WTC11 (cell line): ENCODE results near the gene IZUMO1. TPM values are rescaled to one million over a fixed set of nuclear protein-coding genes. Genes with fewer than 3 reads are reported as not detected.

Experiments
- ATAC-seq: fragments of 200-7000 bp; cut with Tn5 transposase; 2 replicates; pipeline ENCODE4 v1.10.0; 2021; ENCODE audit warnings: mild to moderate bottlenecking, moderate library complexity
- CTCF ChIA-PET: fragments of 300-600 bp; sonication (Branson Sonifier 250); formaldehyde crosslinking; loops from one replicate; lab custom pipeline; 2021; ENCODE audit warnings: antibody characterized with exemption; lab: Charles Lee
- POLR2A ChIA-PET: fragments of 350-600 bp; sonication (Branson Sonifier 250); formaldehyde crosslinking; loops from one replicate; lab custom pipeline; 2021; ENCODE audit warnings: antibody characterized with exemption; lab: Charles Lee
- DNase-seq: peaks from one replicate; pipeline ENCODE4 v3.0.0; 2021; ENCODE audit warnings: low spot score
- H3K27ac Mint-ChIP-seq: 2 replicates; pipeline ENCODE4 v1.8.0; 2021; ENCODE audit warnings: mixed read lengths
- H3K27me3 Mint-ChIP-seq: 2 replicates; pipeline ENCODE4 v1.8.0; 2021; ENCODE audit warnings: low read depth, mild to moderate bottlenecking, moderate library complexity, mixed read lengths
- H3K36me3 Mint-ChIP-seq: 2 replicates; pipeline ENCODE4 v1.8.0; 2021; ENCODE audit warnings: mixed read lengths
- H3K4me1 Mint-ChIP-seq: 2 replicates; pipeline ENCODE4 v1.8.0; 2022; ENCODE audit warnings: mixed read lengths
- H3K4me3 Mint-ChIP-seq: 2 replicates; pipeline ENCODE4 v1.8.0; 2021; ENCODE audit warnings: mild to moderate bottlenecking, moderate library complexity, mixed read lengths
- H3K9me3 Mint-ChIP-seq: 2 replicates; pipeline ENCODE4 v1.8.0; 2021; ENCODE audit warnings: mixed read lengths
- CBFB ChIP-seq: sonication (generic); formaldehyde crosslinking; IDR thresholded peaks from 2 replicates; pipeline ENCODE4 v1.8.1; 2022; ENCODE audit warnings: mild to moderate bottlenecking, low read depth, missing genetic modification reagents
- NFE2L1 ChIP-seq: sonication (generic); formaldehyde crosslinking; IDR thresholded peaks from 2 replicates; pipeline ENCODE4 v1.8.1; 2023; ENCODE audit warnings: missing genetic modification reagents
- ZNF121 ChIP-seq: sonication (generic); formaldehyde crosslinking; IDR thresholded peaks from 2 replicates; pipeline ENCODE4 v1.8.0; 2023; ENCODE audit warnings: missing genetic modification reagents
- ZNF416 ChIP-seq: fragments of 250-450 bp; sonication (Bioruptor Pico); IDR thresholded peaks from 2 replicates; pipeline ENCODE4 v1.9.0; 2021; ENCODE audit warnings: mild to moderate bottlenecking, inconsistent platforms
- total RNA-seq: library from RNA; stranded (reverse); gene quantifications from 3 replicates; pipeline ENCODE4 v1.2.3, GENCODE V29; 2021
- TF ChIP-seq, protein P1 (sequence below): fragments of 250-450 bp; sonication (Bioruptor Pico); IDR thresholded peaks from 2 replicates; pipeline ENCODE4 v1.9.0; 2021; ENCODE audit warnings: mild to moderate bottlenecking
- TF ChIP-seq, protein P2 (sequence below): sonication (generic); formaldehyde crosslinking; conservative IDR thresholded peaks from 2 replicates; pipeline ENCODE4 v1.8.1; 2023; ENCODE audit warnings: mild to moderate bottlenecking, low read depth, missing genetic modification reagents, moderate library complexity
- TF ChIP-seq, protein P3 (sequence below): fragments of 250-450 bp; sonication (Bioruptor Pico); IDR thresholded peaks from 2 replicates; pipeline ENCODE4 v2.1.2; 2022; ENCODE audit warnings: mild to moderate bottlenecking, moderate library complexity
- TF ChIP-seq, protein P4 (sequence below): fragments of 250-450 bp; sonication (Bioruptor Pico); conservative IDR thresholded peaks from 2 replicates; pipeline ENCODE4 v1.9.0; 2021; ENCODE audit warnings: mild to moderate bottlenecking
- TF ChIP-seq, protein P5 (sequence below): sonication (generic); formaldehyde crosslinking; IDR thresholded peaks from 2 replicates; pipeline ENCODE4 v1.8.0; 2022; ENCODE audit warnings: mild to moderate bottlenecking, missing genetic modification reagents

IZUMO1 gene
- total RNA-seq, 1 experiment from 2014 or later = 2.2 TPM

DNA sequence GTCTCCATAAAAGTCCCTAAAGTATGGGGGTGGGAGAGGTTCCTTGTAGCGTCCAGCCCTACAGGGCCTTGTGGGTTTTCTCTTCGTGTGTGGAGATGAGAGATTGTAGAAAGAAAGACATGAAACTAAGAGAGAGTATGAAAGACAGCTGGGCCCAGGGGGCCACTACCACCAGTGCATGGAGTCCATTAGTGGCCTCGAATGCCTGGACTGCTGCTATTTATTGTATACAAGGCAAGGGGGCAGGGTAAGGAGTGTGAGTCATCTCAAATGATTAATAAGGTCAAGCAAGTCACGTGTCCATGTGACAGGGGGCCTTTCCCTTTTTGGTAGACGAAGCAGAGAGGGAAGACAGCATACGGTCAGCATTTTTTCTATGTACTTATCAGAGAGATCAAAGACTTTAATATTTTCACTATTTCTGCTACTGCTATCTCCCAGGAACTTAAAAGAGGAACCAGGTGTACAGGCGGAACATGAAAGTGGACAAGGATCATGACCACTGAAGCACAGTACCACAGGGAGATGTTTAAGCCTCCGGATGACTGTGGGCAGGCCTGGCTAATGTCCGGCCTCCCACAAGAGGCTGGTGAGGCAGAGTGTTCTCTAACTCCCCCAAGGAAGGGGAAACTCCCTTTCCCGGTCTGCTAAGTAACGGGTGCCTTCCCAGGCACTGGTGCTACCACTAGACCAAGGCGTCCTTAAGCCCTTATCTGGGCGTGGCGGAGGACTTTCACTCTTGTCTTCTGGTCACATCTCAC is 34.1 kb upstream of the IZUMO1 start:
- POLR2A ChIA-PET = no interaction called here
- ATAC-seq (no peak), DNase-seq (no peak)
- TF ChIP-seq ZNF416 (CRISPR knock-in tag) = no peak
- TF ChIP-seq, protein P1, sequence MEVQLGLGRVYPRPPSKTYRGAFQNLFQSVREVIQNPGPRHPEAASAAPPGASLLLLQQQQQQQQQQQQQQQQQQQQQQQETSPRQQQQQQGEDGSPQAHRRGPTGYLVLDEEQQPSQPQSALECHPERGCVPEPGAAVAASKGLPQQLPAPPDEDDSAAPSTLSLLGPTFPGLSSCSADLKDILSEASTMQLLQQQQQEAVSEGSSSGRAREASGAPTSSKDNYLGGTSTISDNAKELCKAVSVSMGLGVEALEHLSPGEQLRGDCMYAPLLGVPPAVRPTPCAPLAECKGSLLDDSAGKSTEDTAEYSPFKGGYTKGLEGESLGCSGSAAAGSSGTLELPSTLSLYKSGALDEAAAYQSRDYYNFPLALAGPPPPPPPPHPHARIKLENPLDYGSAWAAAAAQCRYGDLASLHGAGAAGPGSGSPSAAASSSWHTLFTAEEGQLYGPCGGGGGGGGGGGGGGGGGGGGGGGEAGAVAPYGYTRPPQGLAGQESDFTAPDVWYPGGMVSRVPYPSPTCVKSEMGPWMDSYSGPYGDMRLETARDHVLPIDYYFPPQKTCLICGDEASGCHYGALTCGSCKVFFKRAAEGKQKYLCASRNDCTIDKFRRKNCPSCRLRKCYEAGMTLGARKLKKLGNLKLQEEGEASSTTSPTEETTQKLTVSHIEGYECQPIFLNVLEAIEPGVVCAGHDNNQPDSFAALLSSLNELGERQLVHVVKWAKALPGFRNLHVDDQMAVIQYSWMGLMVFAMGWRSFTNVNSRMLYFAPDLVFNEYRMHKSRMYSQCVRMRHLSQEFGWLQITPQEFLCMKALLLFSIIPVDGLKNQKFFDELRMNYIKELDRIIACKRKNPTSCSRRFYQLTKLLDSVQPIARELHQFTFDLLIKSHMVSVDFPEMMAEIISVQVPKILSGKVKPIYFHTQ (CRISPR knock-in tag) = no peak
- TF ChIP-seq, protein P2, sequence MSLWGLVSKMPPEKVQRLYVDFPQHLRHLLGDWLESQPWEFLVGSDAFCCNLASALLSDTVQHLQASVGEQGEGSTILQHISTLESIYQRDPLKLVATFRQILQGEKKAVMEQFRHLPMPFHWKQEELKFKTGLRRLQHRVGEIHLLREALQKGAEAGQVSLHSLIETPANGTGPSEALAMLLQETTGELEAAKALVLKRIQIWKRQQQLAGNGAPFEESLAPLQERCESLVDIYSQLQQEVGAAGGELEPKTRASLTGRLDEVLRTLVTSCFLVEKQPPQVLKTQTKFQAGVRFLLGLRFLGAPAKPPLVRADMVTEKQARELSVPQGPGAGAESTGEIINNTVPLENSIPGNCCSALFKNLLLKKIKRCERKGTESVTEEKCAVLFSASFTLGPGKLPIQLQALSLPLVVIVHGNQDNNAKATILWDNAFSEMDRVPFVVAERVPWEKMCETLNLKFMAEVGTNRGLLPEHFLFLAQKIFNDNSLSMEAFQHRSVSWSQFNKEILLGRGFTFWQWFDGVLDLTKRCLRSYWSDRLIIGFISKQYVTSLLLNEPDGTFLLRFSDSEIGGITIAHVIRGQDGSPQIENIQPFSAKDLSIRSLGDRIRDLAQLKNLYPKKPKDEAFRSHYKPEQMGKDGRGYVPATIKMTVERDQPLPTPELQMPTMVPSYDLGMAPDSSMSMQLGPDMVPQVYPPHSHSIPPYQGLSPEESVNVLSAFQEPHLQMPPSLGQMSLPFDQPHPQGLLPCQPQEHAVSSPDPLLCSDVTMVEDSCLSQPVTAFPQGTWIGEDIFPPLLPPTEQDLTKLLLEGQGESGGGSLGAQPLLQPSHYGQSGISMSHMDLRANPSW = no peak
- Mint-ChIP-seq H3K27ac (no peak overlapping the region), H3K9me3 (no peaks in the 10 kb centered on the region), H3K4me1 (peaks cover 2% of the 10 kb centered on the region; the same call in 1 of the 2 replicates), H3K27me3 (peaks cover 8% of the 10 kb centered on the region), H3K36me3 (no peaks in the 10 kb centered on the region), H3K4me3 (no peak overlapping the region)
- CTCF ChIA-PET = interaction anchor here (2.1 kb wide), 1 partner anchor 62 kb away, joined by 12 read pairs; no protein-coding TSS in a partner anchor

DNA sequence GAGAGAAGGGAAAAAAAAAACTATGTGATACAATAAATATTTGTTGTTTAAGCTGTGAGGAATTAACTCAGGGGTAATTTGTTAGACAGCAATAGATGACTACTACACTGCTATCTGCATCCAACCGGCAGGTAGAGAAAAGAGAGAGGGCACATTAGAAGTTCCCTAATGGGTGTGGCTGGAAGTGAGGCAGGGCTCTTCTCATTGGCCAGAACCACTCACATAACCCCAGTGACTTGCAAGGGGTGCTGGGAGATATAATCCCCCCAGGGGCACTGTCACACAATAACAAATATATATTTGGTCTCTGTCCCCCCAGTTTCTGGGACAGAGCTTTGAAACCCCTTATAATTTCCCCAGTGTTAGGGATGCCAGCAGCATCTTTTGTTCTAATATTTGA is 32.9 kb upstream of the IZUMO1 start:
- H3K4me1 Mint-ChIP-seq = peaks cover 2% of the 10 kb centered on the region; the same call in 1 of the 2 replicates
- no peak overlapping the region for H3K27ac Mint-ChIP-seq
- H3K27me3 Mint-ChIP-seq = peaks cover 4% of the 10 kb centered on the region
- no peaks in the 10 kb centered on the region for H3K9me3 Mint-ChIP-seq
- H3K36me3 Mint-ChIP-seq = no peaks in the 10 kb centered on the region
- POLR2A ChIA-PET = interaction anchor here (0.6 to 1.0 kb wide), 4 partner anchors 11 to 149 kb away, joined by 3 to 5 read pairs (median 4); partner anchors contain the start of gene IZUMO1
- TF ChIP-seq, protein P3, sequence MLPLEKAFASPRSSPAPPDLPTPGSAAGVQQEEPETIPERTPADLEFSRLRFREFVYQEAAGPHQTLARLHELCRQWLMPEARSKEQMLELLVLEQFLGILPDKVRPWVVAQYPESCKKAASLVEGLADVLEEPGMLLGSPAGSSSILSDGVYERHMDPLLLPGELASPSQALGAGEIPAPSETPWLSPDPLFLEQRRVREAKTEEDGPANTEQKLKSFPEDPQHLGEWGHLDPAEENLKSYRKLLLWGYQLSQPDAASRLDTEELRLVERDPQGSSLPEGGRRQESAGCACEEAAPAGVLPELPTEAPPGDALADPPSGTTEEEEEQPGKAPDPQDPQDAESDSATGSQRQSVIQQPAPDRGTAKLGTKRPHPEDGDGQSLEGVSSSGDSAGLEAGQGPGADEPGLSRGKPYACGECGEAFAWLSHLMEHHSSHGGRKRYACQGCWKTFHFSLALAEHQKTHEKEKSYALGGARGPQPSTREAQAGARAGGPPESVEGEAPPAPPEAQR = no peak
- TF ChIP-seq CBFB (CRISPR knock-in tag) (no peak), NFE2L1 (CRISPR knock-in tag) (no peak)
- TF ChIP-seq, protein P4, sequence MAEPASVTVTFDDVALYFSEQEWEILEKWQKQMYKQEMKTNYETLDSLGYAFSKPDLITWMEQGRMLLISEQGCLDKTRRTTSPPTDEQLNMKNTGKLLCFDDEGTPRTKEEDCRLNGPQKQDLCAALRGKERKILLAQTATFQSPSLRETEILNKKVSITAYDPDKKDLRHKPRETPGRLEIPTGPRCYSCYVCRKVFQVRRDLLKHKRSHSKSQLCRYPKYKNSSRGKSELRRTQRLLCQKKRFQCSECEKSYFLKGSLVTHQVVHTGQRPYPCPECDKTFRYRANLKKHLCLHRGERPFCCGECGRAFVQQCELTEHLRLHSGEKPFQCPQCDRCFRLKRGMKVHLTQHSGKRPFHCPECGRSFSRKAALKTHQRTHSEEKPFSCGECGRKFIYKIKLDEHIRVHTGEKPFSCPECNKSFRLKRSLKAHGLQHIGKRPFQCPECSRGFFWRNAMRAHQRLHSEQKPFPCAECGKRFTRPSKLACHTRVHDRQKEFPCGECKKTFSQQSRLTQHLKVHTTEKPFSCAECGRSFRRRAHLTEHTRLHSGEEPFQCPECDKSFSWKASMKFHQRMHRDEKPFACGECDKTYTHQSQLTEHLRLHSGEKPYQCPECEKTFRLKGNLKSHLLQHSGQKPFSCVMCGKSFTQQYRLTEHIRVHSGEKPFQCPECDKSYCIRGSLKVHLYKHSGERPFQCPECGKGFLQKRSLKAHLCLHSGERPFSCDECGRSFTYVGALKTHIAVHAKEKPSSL (CRISPR knock-in tag) = no peak
- no peak for DNase-seq
- peak; percentile 60 for ATAC-seq
- CTCF ChIA-PET = interaction anchor here (1.0 to 1.5 kb wide), 5 partner anchors 9 to 65 kb away, joined by 3 to 6 read pairs (median 5); no protein-coding TSS in a partner anchor
- H3K4me3 Mint-ChIP-seq = no peak overlapping the region

DNA sequence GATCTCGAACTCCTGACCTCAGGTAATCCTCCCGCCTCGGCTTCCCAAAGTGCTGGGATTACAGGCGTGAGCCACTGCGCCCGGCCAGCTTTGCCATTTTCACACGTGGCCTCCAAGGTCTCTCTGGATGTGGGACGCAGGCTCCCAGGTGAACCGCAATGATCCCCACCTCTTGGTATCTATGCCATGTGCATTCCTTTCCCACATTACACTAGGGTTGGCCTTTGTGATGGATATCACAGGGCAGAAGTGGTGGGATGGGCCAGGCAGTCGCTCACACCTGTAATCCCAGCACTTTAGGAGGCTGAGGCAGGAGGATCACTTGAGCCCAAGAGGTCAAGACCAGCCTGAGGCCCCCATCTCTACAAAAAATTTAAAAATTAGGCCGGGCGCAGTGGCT is 31.0 kb upstream of the IZUMO1 start:
- POLR2A ChIA-PET = no interaction called here
- H3K27me3 Mint-ChIP-seq = peaks cover 4% of the 10 kb centered on the region

More for the DNA sequence above, 31.0 kb upstream of the IZUMO1 start:
- Mint-ChIP-seq H3K4me3 (no peak overlapping the region), H3K4me1 (peaks cover 2% of the 10 kb centered on the region; the same call in 1 of the 2 replicates), H3K36me3 (no peaks in the 10 kb centered on the region), H3K9me3 (no peaks in the 10 kb centered on the region), H3K27ac (no peak overlapping the region)
- DNase-seq (no peak), ATAC-seq (peak; percentile 48; the same call in 1 of the 2 replicates)
- CTCF ChIA-PET = interaction anchor here (1.2 kb wide), 1 partner anchor 216 kb away, joined by 4 read pairs; the partner anchor contains the start of genes GYS1 and RUVBL2
- 0 out of 2 replicates have a peak, but pooled peaks have one; percentile 8 for TF ChIP-seq ZNF121 (CRISPR knock-in tag)
- TF ChIP-seq, protein P5, sequence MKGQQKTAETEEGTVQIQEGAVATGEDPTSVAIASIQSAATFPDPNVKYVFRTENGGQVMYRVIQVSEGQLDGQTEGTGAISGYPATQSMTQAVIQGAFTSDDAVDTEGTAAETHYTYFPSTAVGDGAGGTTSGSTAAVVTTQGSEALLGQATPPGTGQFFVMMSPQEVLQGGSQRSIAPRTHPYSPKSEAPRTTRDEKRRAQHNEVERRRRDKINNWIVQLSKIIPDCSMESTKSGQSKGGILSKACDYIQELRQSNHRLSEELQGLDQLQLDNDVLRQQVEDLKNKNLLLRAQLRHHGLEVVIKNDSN = no peak
